CD4-positive, CD25-positive, alpha-beta regulatory T cell (primary cell): ENCODE measurements around the gene SPINT2. TPM values are rescaled to one million over a fixed set of nuclear protein-coding genes. Genes with fewer than 3 reads are reported as not detected.
A peak's percentile ranks its signal among the peaks of the same experiment; 100 is the strongest.
"Not testable (repeated sequence)": the region's sequence is repeated elsewhere in the genome, so short reads cannot be mapped to it uniquely, and the experiment has no call there.

Experiments used
- ATAC-seq, 2 donors: fragments of 150-1000 bp; cut with Tn5 transposase; one replicate each; pipeline ENCODE4 v1.10.0; 2021; ENCODE audit warnings: low read depth in 2 of 2, moderate number of reproducible peaks in 2 of 2, moderate library complexity in 1 of 2
- DNase-seq, 3 donors: peaks; one replicate each; pipeline versions ENCODE4 v3.0.0 to v3.0.0-alpha.2; 2012 to 2022; ENCODE audit warnings: mixed read lengths in 1 of 3
- H3K27ac ChIP-seq: one replicate; pipeline ENCODE4 v1.7.0; 2013; ENCODE audit warnings: mild to moderate bottlenecking, low read length; ENCODE audit not compliant: insufficient read depth, poor library complexity, severe bottlenecking
- H3K27me3 ChIP-seq: one replicate; pipeline ENCODE4 v1.7.0; 2013; ENCODE audit warnings: low read length; ENCODE audit not compliant: control insufficient read depth, insufficient read depth
- H3K36me3 ChIP-seq: one replicate; pipeline ENCODE4 v1.7.0; 2013; ENCODE audit warnings: mild to moderate bottlenecking, low read length, moderate library complexity; ENCODE audit not compliant: control insufficient read depth, insufficient read depth
- H3K4me1 ChIP-seq: 2 replicates; pipeline ENCODE4 v1.7.0; 2013; ENCODE audit warnings: mild to moderate bottlenecking, low read length; ENCODE audit not compliant: insufficient read depth, control insufficient read depth, poor library complexity, severe bottlenecking
- H3K4me3 ChIP-seq: one replicate; pipeline ENCODE4 v1.7.0; 2013; ENCODE audit warnings: low read depth, mild to moderate bottlenecking, low read length, moderate library complexity
- H3K9me3 ChIP-seq, 2 experiments: 1 replicate in 1 of 2; 2 replicates in 1 of 2; pipeline ENCODE4 v1.7.0; 2013; ENCODE audit warnings: low read length in 2 of 2, mild to moderate bottlenecking in 1 of 2, moderate library complexity in 1 of 2; ENCODE audit not compliant: control insufficient read depth in 2 of 2
- H3K27ac Mint-ChIP-seq, 3 donors: one replicate each; pipeline ENCODE4 v1.8.0; 2020 to 2022; ENCODE audit warnings: mild to moderate bottlenecking in 3 of 3, mixed read lengths in 3 of 3, moderate library complexity in 2 of 3
- H3K27me3 Mint-ChIP-seq: one replicate; pipeline ENCODE4 v1.8.0; 2022; ENCODE audit warnings: mild to moderate bottlenecking, mixed read lengths
- H3K36me3 Mint-ChIP-seq: one replicate; pipeline ENCODE4 v1.8.0; 2020; ENCODE audit warnings: mixed read lengths
- H3K4me1 Mint-ChIP-seq, 4 donors: one replicate each; pipeline ENCODE4 v1.8.0; 2020 to 2022; ENCODE audit warnings: mixed read lengths in 4 of 4, mild to moderate bottlenecking in 1 of 4
- H3K4me3 Mint-ChIP-seq, 4 donors: one replicate each; pipeline ENCODE4 v1.8.0; 2020 to 2022; ENCODE audit warnings: mild to moderate bottlenecking in 4 of 4, mixed read lengths in 4 of 4, moderate library complexity in 3 of 4
- H3K9me3 Mint-ChIP-seq, 7 donors: one replicate each; pipeline ENCODE4 v1.8.0; 2020 to 2022; ENCODE audit warnings: mixed read lengths in 7 of 7, mild to moderate bottlenecking in 3 of 7, moderate library complexity in 2 of 7
- polyA plus RNA-seq, 4 donors: library from polyadenylated mRNA; unstranded; fragments of 300-500 nt; fragmentation: Illumina TruSeq; gene quantifications; one replicate each; pipeline ENCODE4 v1.2.3, GENCODE V29; 2021
- total RNA-seq: library from RNA; stranded (reverse); gene quantifications from one replicate; pipeline ENCODE4 v1.2.3, GENCODE V29; 2022

SPINT2 gene
- total and polyA plus RNA-seq, 5 donors from 2014 or later: 15.6 to 70.4 (median 40.0) TPM

DNA sequence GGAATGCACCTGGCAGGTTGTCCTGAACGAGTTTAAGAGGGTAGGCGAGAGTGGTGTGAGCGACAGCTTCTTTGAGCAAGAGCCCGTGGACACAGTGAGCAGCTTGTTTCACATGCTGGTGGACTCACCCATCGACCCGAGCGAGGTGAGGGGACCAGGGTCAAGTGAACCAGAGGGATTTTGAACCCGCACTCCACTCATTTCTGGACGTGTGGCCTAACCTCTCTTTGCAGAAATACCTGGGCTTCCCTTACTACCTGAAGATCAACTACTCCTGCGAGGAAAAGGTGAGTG, 72.9 kb downstream of the SPINT2 start:
- peaks cover 14% of the 10 kb centered on the region for H3K4me1 ChIP-seq
- Mint-ChIP-seq H3K4me1 (peaks cover 0 to 28% (median 6%) of the 10 kb centered on the region in 4 donors), H3K9me3 (no peaks in the 10 kb centered on the region), H3K4me3 (peak overlapping the region; percentile 94 to 98 (median 96)), H3K36me3 (no peaks in the 10 kb centered on the region), H3K27me3 (no peaks in the 10 kb centered on the region), H3K27ac (peak overlapping the region; percentile 83 to 100 (median 98))
- peak overlapping the region; percentile 59 for H3K4me3 ChIP-seq
- ATAC-seq (no peak), DNase-seq (no peak)
- no peaks in the 10 kb centered on the region for H3K36me3 ChIP-seq
- peak overlapping the region; percentile 96 for H3K27ac ChIP-seq
- no peaks in the 10 kb centered on the region for H3K27me3 ChIP-seq
- H3K9me3 ChIP-seq: no peaks in the 10 kb centered on the region

DNA sequence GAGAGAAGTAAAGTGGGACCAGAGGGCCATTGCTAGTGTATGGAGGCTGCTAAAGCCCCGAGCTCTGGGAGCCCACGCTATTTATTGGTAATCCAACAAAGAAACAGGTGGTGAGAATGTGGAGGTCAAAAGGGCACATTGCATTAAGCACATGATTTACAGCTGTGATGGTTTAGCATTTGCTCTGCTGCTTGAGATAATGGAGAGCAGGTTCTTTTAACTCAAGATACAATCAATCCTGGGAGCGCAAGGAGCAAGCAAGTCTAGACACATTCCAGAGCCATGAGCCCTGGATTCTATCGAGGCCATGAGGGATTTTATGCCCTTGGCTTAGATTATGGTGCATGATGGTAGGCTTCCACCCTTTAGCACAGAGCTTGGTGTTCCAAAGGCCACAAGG, 74.6 kb downstream of the SPINT2 start:
- H3K9me3 ChIP-seq, H3K27ac ChIP-seq, H3K4me3 ChIP-seq, H3K27me3 Mint-ChIP-seq, H3K36me3 Mint-ChIP-seq, H3K36me3 ChIP-seq, H3K27me3 ChIP-seq, DNase-seq, H3K9me3 Mint-ChIP-seq, ATAC-seq: not testable (repeated sequence)
- H3K4me1 Mint-ChIP-seq: peaks cover 0 to 31% (median 6%) of the 10 kb centered on the region in 4 donors
- H3K4me3 Mint-ChIP-seq: peak overlapping the region in 1 of 4 donors; percentile 73
- peaks cover 14% of the 10 kb centered on the region for H3K4me1 ChIP-seq
- peak overlapping the region in 1 of 3 donors; percentile 67 for H3K27ac Mint-ChIP-seq

DNA sequence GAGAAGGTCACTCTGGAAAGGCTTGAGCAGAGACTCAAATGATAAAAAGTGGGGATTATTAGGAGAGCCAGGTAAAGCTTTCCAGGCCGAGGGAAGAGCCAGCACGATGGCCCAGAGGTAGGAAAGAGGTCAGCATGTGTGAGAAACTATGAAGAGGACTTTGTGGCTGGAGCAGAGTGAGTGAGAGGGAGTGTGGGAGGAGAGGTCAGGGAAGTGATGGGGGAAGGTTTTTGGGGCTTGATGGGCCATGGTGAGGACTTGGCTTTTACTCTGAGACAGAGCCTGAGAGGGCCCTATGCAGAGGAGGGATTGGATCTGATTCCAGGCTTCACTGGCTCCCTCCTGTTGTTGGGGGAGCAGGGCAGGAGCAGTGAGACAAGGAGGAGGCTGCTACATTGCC, 76.6 kb downstream of the SPINT2 start:
- Mint-ChIP-seq H3K36me3 (peaks cover 7% of the 10 kb centered on the region), H3K4me1 (peaks cover 0 to 29% (median 6%) of the 10 kb centered on the region in 4 donors), H3K27ac (peak overlapping the region in 2 of 3 donors; percentile 61 to 65), H3K27me3 (no peaks in the 10 kb centered on the region), H3K9me3 (no peaks in the 10 kb centered on the region), H3K4me3 (no peak overlapping the region)
- Histone ChIP-seq H3K4me3 (no peak overlapping the region), H3K27ac (no peak overlapping the region), H3K9me3 (no peaks in the 10 kb centered on the region), H3K4me1 (peaks cover 14% of the 10 kb centered on the region), H3K27me3 (no peaks in the 10 kb centered on the region), H3K36me3 (no peaks in the 10 kb centered on the region)
- no peak for ATAC-seq
- no peak for DNase-seq

Other genes with a start within 250 kb of the SPINT2 start
- gene DPF1, start 40.4 kb upstream of the SPINT2 start, total RNA-seq: not detected
- gene DPF1, start 40.4 kb upstream of the SPINT2 start, polyA plus RNA-seq: not detected
- 1.2 TPM for gene PPP1R14A, start 8.2 kb upstream of the SPINT2 start, total RNA-seq
- not detected for gene PPP1R14A, start 8.2 kb upstream of the SPINT2 start, polyA plus RNA-seq
- gene C19orf33, start 39.7 kb downstream of the SPINT2 start, total RNA-seq: not detected
- not detected for gene C19orf33, start 39.7 kb downstream of the SPINT2 start, polyA plus RNA-seq
- 22.9 TPM for gene YIF1B, start 51.4 kb downstream of the SPINT2 start, total RNA-seq
- 10 to 100 TPM; 34.4 to 47.7 (median 36.8) TPM for gene YIF1B, start 51.4 kb downstream of the SPINT2 start, polyA plus RNA-seq
- gene KCNK6, start 55.3 kb downstream of the SPINT2 start, total RNA-seq: 8.7 TPM
- 1 to 10 TPM; 2.6 to 4.6 (median 2.7) TPM for gene KCNK6, start 55.3 kb downstream of the SPINT2 start, polyA plus RNA-seq
- gene CATSPERG, start 71.3 kb downstream of the SPINT2 start, total RNA-seq: 12.6 TPM
- gene CATSPERG, start 71.3 kb downstream of the SPINT2 start, polyA plus RNA-seq: 1 to 10 TPM; 1.0 to 4.3 (median 1.9) TPM
- 104 TPM for gene PSMD8, start 110.0 kb downstream of the SPINT2 start, total RNA-seq
- gene PSMD8, start 110.0 kb downstream of the SPINT2 start, polyA plus RNA-seq: 100 to 1,000 TPM; 177 to 254 (median 222) TPM
- gene GGN, start 123.5 kb downstream of the SPINT2 start, total RNA-seq: 0.91 TPM
- gene GGN, start 123.5 kb downstream of the SPINT2 start, polyA plus RNA-seq: not detected
- gene SPRED3, start 124.1 kb downstream of the SPINT2 start, total RNA-seq: 1.3 TPM
- under 1 TPM in 3 of 4 donors, not detected in 1; 0.06 to 0.13 (median 0.07) TPM for gene SPRED3, start 124.1 kb downstream of the SPINT2 start, polyA plus RNA-seq
- 41.3 TPM for gene FAM98C, start 138.5 kb downstream of the SPINT2 start, total RNA-seq
- 10 to 100 TPM; 17.2 to 20.8 (median 19.8) TPM for gene FAM98C, start 138.5 kb downstream of the SPINT2 start, polyA plus RNA-seq
- gene RASGRP4, start 161.6 kb downstream of the SPINT2 start, total RNA-seq: 10.9 TPM
- 1 to 10 TPM; 1.6 to 9.3 (median 5.0) TPM for gene RASGRP4, start 161.6 kb downstream of the SPINT2 start, polyA plus RNA-seq
- 4.9 TPM for gene RYR1, start 169.1 kb downstream of the SPINT2 start, total RNA-seq
- under 1 TPM; 0.07 to 0.65 (median 0.34) TPM for gene RYR1, start 169.1 kb downstream of the SPINT2 start, polyA plus RNA-seq